HepG2 (cell line): Measurements from ENCODE around the gene OR1I1. TPM values are rescaled to one million over a fixed set of nuclear protein-coding genes. Genes with fewer than 3 reads are reported as not detected.

Experiments used
- ATAC-seq: fragments of 200-7000 bp; cut with Tn5 transposase; 3 replicates; pipeline ENCODE4 v1.9.1; 2020; ENCODE audit warnings: mild to moderate bottlenecking, moderate library complexity
- BruUV-seq: library from RNA; stranded (reverse); fragments of 400-500 nt; replicated peaks from 2 replicates; lab custom pipeline; 2021; lab: Mats Ljungman, UMichigan
- CTCF ChIA-PET: fragments of 300-600 bp; formaldehyde crosslinking; extraction: SDS; loops from one replicate; lab custom pipeline; 2021; ENCODE audit warnings: low total read pairs, inconsistent platforms, low intra/inter-chr PET ratio; lab: Yijun Ruan, JAX
- POLR2A ChIA-PET: fragments of 350-600 bp; sonication (Branson Sonifier 250); formaldehyde crosslinking; loops from one replicate; lab custom pipeline; 2020; ENCODE audit warnings: antibody characterized with exemption, inconsistent platforms; lab: Yijun Ruan, JAX
- DNase-seq: peaks from one replicate; pipeline ENCODE4 v3.0.0-alpha.2; 2015; ENCODE audit warnings: low spot score
- FAIRE-seq: peaks from 3 replicates; lab custom pipeline; 2011; peaks lifted over from hg19 to GRCh38; lab: Jason Lieb, UNC
- H2AFZ ChIP-seq: one replicate; pipeline ENCODE4 v1.6.1; 2011; ENCODE audit warnings: low read length, inconsistent platforms
- H3K27ac ChIP-seq: fragments of 300-600 bp; 3 replicates; pipeline ENCODE4 v1.8.0; 2011; ENCODE audit warnings: mixed run types, mild to moderate bottlenecking, mixed read lengths, low read length, inconsistent platforms; ENCODE audit not compliant: insufficient read depth; ENCODE audit errors: extremely low read length
- H3K27me3 ChIP-seq, 2 experiments: fragments of 200-600 bp in 1 of 2; 2 replicates in 1 of 2; 3 replicates in 1 of 2; pipeline versions ENCODE4 v1.6.0 to v1.8.0; 2011; ENCODE audit warnings: low read length in 2 of 2, mild to moderate bottlenecking in 2 of 2, moderate library complexity in 2 of 2, inconsistent platforms in 1 of 2; ENCODE audit not compliant: insufficient read depth in 2 of 2, control insufficient read depth in 1 of 2
- H3K36me3 ChIP-seq, 2 experiments: fragments of 200-600 bp in 1 of 2; replicated peaks in 1 of 2; 2 replicates in 1 of 2; 3 replicates in 1 of 2; pipeline versions ENCODE4 v1.5.1 to v1.8.0; 2011; ENCODE audit warnings: low read length in 2 of 2, inconsistent platforms in 1 of 2; ENCODE audit not compliant: insufficient read depth in 2 of 2, control insufficient read depth in 1 of 2
- H3K4me1 ChIP-seq: 2 replicates; pipeline ENCODE4 v1.5.1; 2012; ENCODE audit warnings: low read length, inconsistent platforms; ENCODE audit not compliant: insufficient read depth
- H3K4me2 ChIP-seq: 2 replicates; pipeline ENCODE4 v1.6.0; 2011; ENCODE audit warnings: low read depth, low read length, inconsistent platforms
- H3K4me3 ChIP-seq, 3 experiments: fragments of 200-600 bp in 1 of 3; sonication (generic), shearing (Covaris generic) in 1 of 3; replicated peaks in 1 of 3; 2 replicates each; pipeline ENCODE4 v1.5.1; 2011 to 2016; ENCODE audit warnings: low read length in 3 of 3, inconsistent platforms in 2 of 3, low read depth in 2 of 3, mild to moderate bottlenecking in 2 of 3, control low read depth in 1 of 3, mixed read lengths in 1 of 3; ENCODE audit not compliant: insufficient read depth in 1 of 3
- H3K79me2 ChIP-seq: one replicate; pipeline ENCODE4 v1.6.1; 2011; ENCODE audit warnings: low read length, inconsistent platforms; ENCODE audit not compliant: insufficient read depth
- H3K9ac ChIP-seq: 2 replicates; pipeline ENCODE4 v1.6.0; 2011; ENCODE audit warnings: mild to moderate bottlenecking, low read depth, low read length, inconsistent platforms; ENCODE audit not compliant: insufficient read depth
- H3K9me3 ChIP-seq: 2 replicates; pipeline ENCODE4 v1.5.1; 2012; ENCODE audit warnings: mild to moderate bottlenecking, low read length
- H4K20me1 ChIP-seq: 2 replicates; pipeline ENCODE4 v1.6.0; 2011; ENCODE audit warnings: inconsistent platforms, mild to moderate bottlenecking, low read length, moderate library complexity; ENCODE audit not compliant: insufficient read depth
- CTCF ChIP-seq: sonication (generic); formaldehyde crosslinking; IDR thresholded peaks from 2 replicates; pipeline ENCODE4 v1.5.0; 2020; ENCODE audit warnings: mild to moderate bottlenecking, missing genetic modification reagents, moderate library complexity
- GATA4 ChIP-seq: sonication (generic); IDR thresholded peaks from 2 replicates; pipeline ENCODE4 v1.6.1; 2016; ENCODE audit warnings: antibody characterized with exemption, low read depth, borderline replicate concordance
- KIAA2018 ChIP-seq: sonication (generic); formaldehyde crosslinking; IDR thresholded peaks from 2 replicates; pipeline ENCODE4 v1.5.0; 2020; ENCODE audit warnings: mild to moderate bottlenecking, missing genetic modification reagents, borderline replicate concordance
- MLX ChIP-seq: IDR thresholded peaks from 2 replicates; pipeline ENCODE4 v1.6.1; 2016
- PITX1 ChIP-seq: sonication (generic); formaldehyde crosslinking; IDR thresholded peaks from 2 replicates; pipeline ENCODE4 v1.5.1; 2020; ENCODE audit warnings: mild to moderate bottlenecking, missing genetic modification reagents
- ZMYM4 ChIP-seq: sonication (generic); formaldehyde crosslinking; IDR thresholded peaks from 2 replicates; pipeline ENCODE4 v1.8.1; 2023; ENCODE audit warnings: mild to moderate bottlenecking, missing genetic modification reagents
- ZNF33B ChIP-seq: sonication (generic); formaldehyde crosslinking; IDR thresholded peaks from 2 replicates; pipeline ENCODE4 v1.5.1; 2020; ENCODE audit warnings: mild to moderate bottlenecking, missing genetic modification reagents
- ZNF605 ChIP-seq: sonication (generic); formaldehyde crosslinking; IDR thresholded peaks from 2 replicates; pipeline ENCODE4 v1.8.0; 2022; ENCODE audit warnings: mild to moderate bottlenecking, missing genetic modification reagents
- ZNF710 ChIP-seq: sonication (generic); formaldehyde crosslinking; IDR thresholded peaks from 2 replicates; pipeline ENCODE4 v1.5.0; 2020; ENCODE audit warnings: mild to moderate bottlenecking, missing genetic modification reagents, borderline replicate concordance
- WGBS: methylation state at CpG from one replicate; pipeline ENCODE4 v1.1.6; 2017; ENCODE audit warnings: low lambda C conversion rate; 5-methylcytosine and 5-hydroxymethylcytosine counted together
- in situ Hi-C: cut with HindIII; loops from 2 replicates; pipeline ENCODE4 v1.10.0; 2017; ENCODE audit warnings: low pct_unique_long_range_greater_than_20kb; ENCODE audit not compliant: extremely low pct_ligation_motif_present
- intact Hi-C: fragments of 100-400 bp; cut with micrococcal nuclease; formaldehyde crosslinking; loops from one replicate; pipeline ENCODE4 v1.10.0; 2022; ENCODE audit not compliant: unreplicated experiment
- polyA plus RNA-seq, 8 experiments: library from polyadenylated mRNA; depleted of rRNA in 3 of 8; stranded (reverse) in 7 of 8; unstranded in 1 of 8; fragments of >200 nt; fragmentation: Illumina TruSeq in 4 of 8; extraction: Trizol in 4 of 8; gene quantifications; 2 replicates each; pipeline versions ENCODE4 v1.2.1 to v1.2.3, GENCODE V29; 2011 to 2016; ENCODE audit warnings: low read depth in 4 of 8, missing spikeins in 1 of 8, mixed read lengths in 1 of 8; ENCODE audit not compliant: insufficient read depth in 1 of 8
- total RNA-seq, 5 experiments: library from RNA; depleted of rRNA; stranded (reverse); fragments of >200 nt; fragmentation: Illumina TruSeq; extraction: Trizol; gene quantifications; 2 replicates each; pipeline ENCODE4 v1.2.3, GENCODE V29; 2016; ENCODE audit warnings: low read depth in 1 of 5

Gene OR1I1
- total and polyA plus RNA-seq, 2 of the 13 experiments (the other 11 are each of a cell fraction or from before 2014, with no cell fraction given) = not detected

- no peaks in the 10 kb centered on the region for H3K36me3 ChIP-seq
- FAIRE-seq (peak; percentile 34), ATAC-seq (peak; percentile 84), DNase-seq (peak; percentile 39)
- ChIA-PET CTCF (no interaction called here), POLR2A (no interaction called here)
- H2AFZ ChIP-seq = no peak overlapping the region
- H3K9me3 ChIP-seq = no peaks in the 10 kb centered on the region
- intact Hi-C loops (no loop called here), in situ Hi-C loops (no loop called here)
- no peak overlapping the region for H3K9ac ChIP-seq
- H3K27ac ChIP-seq = peak overlapping the region; percentile 4
- H4K20me1 ChIP-seq = no peaks in the 10 kb centered on the region
- H3K79me2 ChIP-seq = no peaks in the 10 kb centered on the region
- no peaks in the 10 kb centered on the region for H3K27me3 ChIP-seq
- H3K4me1 ChIP-seq = peaks cover 29% of the 10 kb centered on the region
- H3K4me3 ChIP-seq = peak overlapping the region in 1 of 3 experiments; percentile 23; a peak in 1 of 6 replicates
- peak overlapping the region; percentile 49 for H3K4me2 ChIP-seq
- BruUV-seq = no TSS peak
- 6% methylated on average over 18 of the region's 23 CpGs for WGBS
- TF ChIP-seq ZNF33B (no peak), ZNF605 (peak; percentile 22; the same call in 1 of the 2 replicates), KIAA2018 (no peak), MLX (CRISPR knock-in tag) (0 out of 2 replicates have a peak, but pooled peaks have one; percentile 43), PITX1 (CRISPR knock-in tag) (0 out of 2 replicates have a peak, but pooled peaks have one; percentile 45), GATA4 (peak; percentile 45; the same call in 1 of the 2 replicates), ZNF710 (CRISPR knock-in tag) (peak; percentile 35; the same call in 1 of the 2 replicates), CTCF (CRISPR knock-in tag) (peak; percentile 60), ZMYM4 (CRISPR knock-in tag) (0 out of 2 replicates have a peak, but pooled peaks have one; percentile 11)
These were observed 8.9 kb upstream of the OR1I1 start for GRCh38 chr19:15072930-15073647.
